GM19193 (cell line): ENCODE data around the gene MYH16.

Source experiments
- POLR2A ChIP-seq: IDR thresholded peaks from 4 replicates; pipeline ENCODE4 v1.6.1; 2011; ENCODE audit not compliant: insufficient read depth, insufficient read length; ENCODE audit errors: extremely low read depth

MYH16 gene

GRCh38 chr7:99254390-99254789 lies 18.2 kb upstream of the MYH16 start:
- TF ChIP-seq POLR2A: no peak

- TF ChIP-seq POLR2A: no peak
Observed at GRCh38 chr7:99255463-99255862, 17.2 kb upstream of the MYH16 start.

GRCh38 chr7:99257065-99257464 lies 15.6 kb upstream of the MYH16 start:
- TF ChIP-seq POLR2A: no peak

GRCh38 chr7:99257675-99258074 lies 15.0 kb upstream of the MYH16 start:
- TF ChIP-seq POLR2A: no peak

GRCh38 chr7:99258501-99258900 lies 14.1 kb upstream of the MYH16 start:
- TF ChIP-seq POLR2A: no peak

DNA sequence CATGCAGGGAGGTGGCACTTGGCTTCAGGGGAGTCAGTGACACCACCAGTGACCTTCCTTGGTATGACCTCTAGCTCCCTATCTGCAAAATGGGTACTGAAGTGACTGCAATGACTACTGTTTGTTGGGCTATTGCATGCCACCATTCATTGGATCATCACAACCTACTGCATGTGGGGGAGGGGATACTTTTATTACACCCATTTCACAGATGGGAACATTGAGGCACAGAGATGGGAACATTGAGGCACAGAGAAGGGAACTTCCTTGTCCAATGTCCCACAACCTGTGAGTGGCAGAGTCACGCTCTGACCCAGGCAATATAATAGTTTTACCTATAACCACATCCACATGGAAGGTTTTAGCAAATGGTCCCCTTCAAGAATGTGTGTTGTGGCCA lies 12.2 kb upstream of the MYH16 start:
- TF ChIP-seq POLR2A: no peak

GRCh38 chr7:99261646-99262045 lies 11.0 kb upstream of the MYH16 start:
- no peak for TF ChIP-seq POLR2A

DNA sequence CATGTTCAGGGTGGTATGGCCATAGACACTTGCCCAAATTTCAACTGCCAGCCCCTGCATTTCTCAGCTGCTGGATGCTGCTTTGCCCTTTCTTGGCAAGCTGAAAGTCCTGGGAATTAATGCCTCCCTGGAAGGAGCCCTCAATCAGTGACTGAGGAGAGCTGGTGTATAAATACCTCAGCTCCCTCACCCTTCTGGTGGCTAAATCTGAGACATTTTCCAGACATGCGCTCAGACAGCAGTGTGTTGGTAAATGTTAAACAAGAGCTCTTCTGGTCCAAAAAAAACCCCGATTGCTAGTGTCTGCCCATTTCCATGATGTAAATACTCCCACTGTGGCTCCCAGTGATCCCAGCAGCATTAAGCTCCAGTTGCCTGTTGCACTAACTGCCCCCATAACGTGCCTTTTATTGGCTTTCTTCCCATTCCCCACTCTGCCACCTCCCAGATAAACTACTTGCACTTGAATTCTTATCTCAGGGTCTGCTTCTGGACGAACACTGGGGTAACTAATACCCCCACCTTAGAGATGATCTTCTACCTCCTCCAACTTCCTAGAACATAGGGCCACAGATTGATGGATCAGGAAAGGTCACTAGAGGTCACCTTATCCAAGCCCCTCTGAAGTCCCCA lies 6.7 kb upstream of the MYH16 start:
- TF ChIP-seq POLR2A: no peak

GRCh38 chr7:99267481-99267840 lies 5.2 kb upstream of the MYH16 start:
- TF ChIP-seq POLR2A: no peak

DNA sequence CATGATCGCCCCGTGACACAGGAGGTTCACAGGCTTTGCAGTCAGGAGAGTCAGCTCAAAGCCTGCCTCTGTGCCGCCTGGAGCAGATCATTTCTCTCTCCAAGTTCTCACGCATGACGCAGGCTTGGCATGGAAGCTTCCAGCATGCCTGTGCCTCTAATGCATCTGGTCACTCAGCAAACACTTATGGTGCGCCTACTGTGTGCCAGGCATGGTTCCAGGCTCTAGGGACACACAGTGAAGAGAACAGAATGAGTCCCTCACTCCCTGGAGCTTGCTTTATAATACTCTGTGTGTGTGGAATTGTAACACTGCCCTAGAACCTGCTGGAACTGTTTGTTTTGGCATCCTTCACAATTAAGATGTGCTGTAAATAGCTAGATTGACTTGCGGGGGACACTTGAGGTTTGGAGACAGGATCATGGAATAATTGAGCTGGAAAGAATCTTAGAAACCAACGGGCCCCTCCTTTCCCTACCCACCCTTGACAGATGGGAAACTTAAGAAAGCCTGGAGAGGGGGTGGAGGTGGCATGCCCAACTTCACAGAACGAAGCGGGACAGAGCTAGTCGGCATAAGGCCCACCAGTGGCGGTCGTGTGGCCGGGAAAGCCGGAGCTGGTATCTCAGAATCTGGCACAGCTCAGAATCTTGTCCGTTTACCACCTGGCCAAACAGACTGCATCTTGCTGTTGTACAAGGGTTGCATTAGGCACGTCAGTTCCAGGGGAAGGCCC lies 4.6 kb upstream of the MYH16 start:
- no peak for TF ChIP-seq POLR2A

- TF ChIP-seq POLR2A: no peak
Observed at GRCh38 chr7:99268577-99268908, 4.1 kb upstream of the MYH16 start.

- TF ChIP-seq POLR2A: no peak
Observed at GRCh38 chr7:99270702-99271101, 1.9 kb upstream of the MYH16 start.

DNA sequence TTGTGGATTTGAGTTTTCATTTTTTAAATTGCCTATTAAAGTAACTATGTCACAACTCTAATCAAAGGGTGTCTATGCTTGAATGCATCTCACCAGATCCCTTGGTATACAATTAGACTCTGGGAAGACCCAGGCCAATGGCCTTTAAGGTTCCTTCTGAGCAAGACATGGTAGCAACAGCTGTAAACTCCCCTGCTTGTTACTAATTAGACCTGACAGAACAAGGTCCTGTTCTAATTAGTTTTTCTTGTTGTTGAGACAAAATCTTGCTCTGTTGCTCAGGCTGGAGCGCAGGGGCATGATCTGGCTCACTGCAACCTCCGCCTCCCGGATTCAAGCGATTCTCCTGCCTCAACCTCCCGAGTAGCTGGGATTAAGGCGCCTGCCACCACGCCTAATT lies 2.9 kb downstream of the MYH16 start:
- no peak for TF ChIP-seq POLR2A

DNA sequence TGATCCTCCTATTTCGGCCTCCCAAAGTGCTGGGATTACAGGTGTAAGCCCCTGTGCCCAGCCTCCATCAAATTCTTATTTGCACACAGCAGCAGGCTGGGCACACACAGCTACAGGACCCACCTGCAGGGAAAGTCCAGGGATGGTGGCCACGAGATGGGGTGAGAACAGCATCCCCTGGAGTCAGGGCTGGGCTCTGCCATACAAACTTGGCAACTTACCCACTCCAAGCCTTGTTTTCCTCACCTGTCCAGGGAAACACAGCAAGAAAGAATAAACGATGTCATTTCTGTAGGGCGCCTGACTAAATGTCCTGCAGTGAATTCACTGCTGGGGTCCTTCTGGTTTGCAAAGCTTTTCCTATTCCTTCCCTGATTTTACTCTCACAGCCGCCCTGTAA lies 5.5 kb downstream of the MYH16 start:
- TF ChIP-seq POLR2A: no peak

GRCh38 chr7:99287779-99288534 lies 15.3 kb downstream of the MYH16 start:
- TF ChIP-seq POLR2A: no peak

GRCh38 chr7:99289185-99289584 lies 16.5 kb downstream of the MYH16 start:
- no peak for TF ChIP-seq POLR2A
